Caco-2 (cell line): ENCODE data around the gene MAGIX. TPM values are rescaled to one million over a fixed set of nuclear protein-coding genes. Genes with fewer than 3 reads are reported as not detected.

Experiments used
- BruUV-seq: library from RNA; stranded (reverse); fragments of 400-500 nt; replicated peaks from 2 replicates; lab custom pipeline; 2021; lab: Mats Ljungman, UMichigan
- CTCF ChIA-PET: fragments of 300-600 bp; sonication (Branson Sonifier 250); formaldehyde crosslinking; loops from one replicate; lab custom pipeline; 2022; ENCODE audit warnings: antibody characterized with exemption; lab: Charles Lee
- POLR2A ChIA-PET: fragments of 300-600 bp; sonication (Branson Sonifier 250); formaldehyde crosslinking; loops from one replicate; lab custom pipeline; 2022; ENCODE audit warnings: antibody characterized with exemption; lab: Charles Lee
- DNase-seq, 2 experiments: peaks; one replicate each; pipeline versions ENCODE4 v3.0.0 to v3.0.0-alpha.2; 2020 to 2022
- H3K27me3 ChIP-seq: replicated peaks from 2 replicates; pipeline ENCODE4 v1.6.0; 2011; ENCODE audit warnings: low read length; ENCODE audit not compliant: control insufficient read depth, insufficient read depth
- H3K36me3 ChIP-seq: 2 replicates; pipeline ENCODE4 v1.5.1; 2011; ENCODE audit warnings: low read length; ENCODE audit not compliant: control insufficient read depth, insufficient read depth
- H3K4me1 ChIP-seq: fragments of 250-450 bp; sonication (Bioruptor Pico); 2 replicates; pipeline ENCODE4 v1.5.1; 2020; ENCODE audit warnings: mild to moderate bottlenecking
- H3K4me3 ChIP-seq: 2 replicates; pipeline ENCODE4 v1.5.1; 2011; ENCODE audit warnings: low read depth, mild to moderate bottlenecking, control low read depth, low read length
- H3K9me3 ChIP-seq: fragments of 250-450 bp; sonication (Bioruptor Pico); 2 replicates; pipeline ENCODE4 v1.5.1; 2020; ENCODE audit warnings: mild to moderate bottlenecking, moderate library complexity
- H3K27ac Mint-ChIP-seq: one replicate; pipeline ENCODE4 v1.8.0; 2022; ENCODE audit warnings: mixed read lengths; ENCODE audit not compliant: unreplicated experiment
- H3K27me3 Mint-ChIP-seq: one replicate; pipeline ENCODE4 v1.8.0; 2022; ENCODE audit warnings: mixed read lengths; ENCODE audit not compliant: insufficient read depth, unreplicated experiment
- H3K36me3 Mint-ChIP-seq: one replicate; pipeline ENCODE4 v1.8.0; 2022; ENCODE audit warnings: mild to moderate bottlenecking, mixed read lengths; ENCODE audit not compliant: insufficient read depth, unreplicated experiment
- H3K4me1 Mint-ChIP-seq: one replicate; pipeline ENCODE4 v1.8.0; 2022; ENCODE audit warnings: low read depth, mixed read lengths; ENCODE audit not compliant: unreplicated experiment
- H3K4me3 Mint-ChIP-seq: one replicate; pipeline ENCODE4 v1.8.0; 2022; ENCODE audit warnings: mild to moderate bottlenecking, moderate library complexity, mixed read lengths; ENCODE audit not compliant: unreplicated experiment
- H3K9me3 Mint-ChIP-seq: one replicate; pipeline ENCODE4 v1.8.0; 2022; ENCODE audit warnings: mixed read lengths; ENCODE audit not compliant: unreplicated experiment
- intact Hi-C: fragments of 100-400 bp; cut with micrococcal nuclease; formaldehyde crosslinking; loops from one replicate; pipeline ENCODE4 v1.10.0; 2022; ENCODE audit not compliant: unreplicated experiment
- total RNA-seq: library from RNA; stranded (reverse); gene quantifications from 2 replicates; pipeline ENCODE4 v1.2.3, GENCODE V29; 2022
- TF ChIP-seq, protein P1 (sequence below), 2 experiments: fragments of 200-600 bp in 1 of 2; IDR thresholded peaks; 1 replicate in 1 of 2; 2 replicates in 1 of 2; pipeline versions ENCODE4 v1.5.1 to v1.8.0; 2011 to 2022; ENCODE audit warnings: antibody characterized with exemption in 1 of 2, control low read depth in 1 of 2, inconsistent platforms in 1 of 2, low read depth in 1 of 2, low read length in 1 of 2, mild to moderate bottlenecking in 1 of 2, moderate library complexity in 1 of 2; ENCODE audit not compliant: insufficient read depth in 1 of 2, severe bottlenecking in 1 of 2, unreplicated experiment in 1 of 2

MAGIX gene
- total RNA-seq, 1 experiment from 2014 or later: 1.5 TPM

DNA sequence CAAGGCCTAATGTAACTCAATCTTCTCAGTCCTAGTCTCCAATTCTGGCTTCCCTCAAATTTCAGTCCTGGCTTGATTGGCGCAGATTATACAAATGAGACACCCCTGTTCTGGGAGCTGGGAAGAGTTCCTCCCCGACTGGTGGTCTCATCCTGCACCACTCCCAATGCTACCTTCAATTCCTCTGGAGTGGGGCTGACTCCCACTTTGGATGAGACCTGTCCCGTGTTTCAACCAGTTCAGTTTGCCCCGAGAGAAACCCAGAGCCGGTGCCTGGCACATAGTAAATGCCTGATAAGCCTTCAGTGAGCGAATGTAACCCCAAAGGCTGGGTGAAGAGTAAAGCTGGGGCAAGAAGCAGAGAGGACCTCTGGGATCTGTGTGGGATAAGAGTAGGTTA lies 41.5 kb downstream of the MAGIX start:
- Histone ChIP-seq H3K4me1 (peaks cover 13% of the 10 kb centered on the region; the same call in 1 of the 2 replicates), H3K36me3 (no peaks in the 10 kb centered on the region), H3K4me3 (no peak overlapping the region), H3K27me3 (no peaks in the 10 kb centered on the region), H3K9me3 (no peaks in the 10 kb centered on the region)
- POLR2A ChIA-PET: no interaction called here
- TF ChIP-seq, protein P1, sequence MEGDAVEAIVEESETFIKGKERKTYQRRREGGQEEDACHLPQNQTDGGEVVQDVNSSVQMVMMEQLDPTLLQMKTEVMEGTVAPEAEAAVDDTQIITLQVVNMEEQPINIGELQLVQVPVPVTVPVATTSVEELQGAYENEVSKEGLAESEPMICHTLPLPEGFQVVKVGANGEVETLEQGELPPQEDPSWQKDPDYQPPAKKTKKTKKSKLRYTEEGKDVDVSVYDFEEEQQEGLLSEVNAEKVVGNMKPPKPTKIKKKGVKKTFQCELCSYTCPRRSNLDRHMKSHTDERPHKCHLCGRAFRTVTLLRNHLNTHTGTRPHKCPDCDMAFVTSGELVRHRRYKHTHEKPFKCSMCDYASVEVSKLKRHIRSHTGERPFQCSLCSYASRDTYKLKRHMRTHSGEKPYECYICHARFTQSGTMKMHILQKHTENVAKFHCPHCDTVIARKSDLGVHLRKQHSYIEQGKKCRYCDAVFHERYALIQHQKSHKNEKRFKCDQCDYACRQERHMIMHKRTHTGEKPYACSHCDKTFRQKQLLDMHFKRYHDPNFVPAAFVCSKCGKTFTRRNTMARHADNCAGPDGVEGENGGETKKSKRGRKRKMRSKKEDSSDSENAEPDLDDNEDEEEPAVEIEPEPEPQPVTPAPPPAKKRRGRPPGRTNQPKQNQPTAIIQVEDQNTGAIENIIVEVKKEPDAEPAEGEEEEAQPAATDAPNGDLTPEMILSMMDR (IDR thresholded peaks at IDR 0.05; ENCODE audit: insufficient read depth in 1 of 2, low read depth in 1 of 2, low read length in 1 of 2, severe bottlenecking in 1 of 2, unreplicated experiment in 1 of 2): no peak
- Mint-ChIP-seq H3K27ac (no peak overlapping the region), H3K9me3 (no peaks in the 10 kb centered on the region), H3K36me3 (peaks cover 7% of the 10 kb centered on the region), H3K27me3 (no peaks in the 10 kb centered on the region), H3K4me3 (no peak overlapping the region), H3K4me1 (no peaks in the 10 kb centered on the region)
- no peak for DNase-seq
- no TSS peak for BruUV-seq
- CTCF ChIA-PET: no interaction called here
- intact Hi-C loops: no loop called here

DNA sequence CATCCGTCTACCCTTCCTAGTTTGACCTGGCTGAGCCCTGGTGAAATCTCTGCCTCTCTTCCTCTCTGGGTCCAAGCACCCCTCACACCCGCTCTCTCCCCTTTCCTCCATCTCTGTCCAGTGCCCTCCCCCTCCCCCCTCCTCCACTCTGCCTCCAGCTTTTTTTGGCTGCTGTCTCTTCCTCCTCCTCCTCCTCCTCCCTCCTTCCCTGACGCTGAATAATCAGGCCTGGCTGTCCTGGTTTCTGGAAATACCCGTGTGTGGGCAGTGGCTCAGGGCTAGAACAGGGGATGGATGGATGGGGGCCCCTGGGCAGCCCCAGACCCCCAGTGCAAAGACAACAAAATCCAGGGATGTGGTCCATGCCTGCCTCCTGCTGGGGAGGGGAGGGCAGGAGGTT lies 42.2 kb downstream of the MAGIX start:
- TF ChIP-seq, protein P1 (IDR thresholded peaks at IDR 0.05; ENCODE audit: insufficient read depth in 1 of 2, low read depth in 1 of 2, low read length in 1 of 2, severe bottlenecking in 1 of 2, unreplicated experiment in 1 of 2): no peak

DNA sequence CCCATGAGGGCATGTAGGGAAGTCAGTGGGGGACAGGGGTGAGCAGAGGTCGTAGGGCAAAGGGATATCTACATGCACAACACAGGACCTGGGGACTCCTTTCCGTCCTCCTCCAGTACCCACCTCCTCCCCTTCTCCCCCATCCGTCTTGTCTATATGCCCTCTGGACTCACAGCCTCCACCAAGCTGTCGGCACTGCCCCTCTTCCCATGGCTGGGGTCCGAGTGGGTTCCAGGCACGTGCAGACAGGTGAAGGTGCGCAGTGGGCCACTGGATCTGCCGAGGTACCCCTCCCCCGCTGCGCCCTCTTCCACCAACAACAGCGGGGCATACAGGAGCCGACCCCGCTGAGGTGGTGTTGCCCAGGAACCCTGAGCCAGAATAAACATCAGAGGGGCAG lies 42.9 kb downstream of the MAGIX start:
- no peak overlapping the region for H3K4me3 ChIP-seq
- H3K4me1 Mint-ChIP-seq: no peaks in the 10 kb centered on the region
- H3K36me3 ChIP-seq: no peaks in the 10 kb centered on the region
- H3K9me3 Mint-ChIP-seq: no peaks in the 10 kb centered on the region
- H3K36me3 Mint-ChIP-seq: peaks cover 7% of the 10 kb centered on the region
- TF ChIP-seq, protein P1 (IDR thresholded peaks at IDR 0.05; ENCODE audit: insufficient read depth in 1 of 2, low read depth in 1 of 2, low read length in 1 of 2, severe bottlenecking in 1 of 2, unreplicated experiment in 1 of 2): no peak
- no peaks in the 10 kb centered on the region for H3K27me3 ChIP-seq
- BruUV-seq: no TSS peak
- H3K9me3 ChIP-seq: no peaks in the 10 kb centered on the region
- H3K4me1 ChIP-seq: peaks cover 11% of the 10 kb centered on the region; the same call in 1 of the 2 replicates
- H3K27me3 Mint-ChIP-seq: no peaks in the 10 kb centered on the region
- ChIA-PET POLR2A (no interaction called here), CTCF (no interaction called here)
- DNase-seq: no peak
- H3K27ac Mint-ChIP-seq: no peak overlapping the region
- intact Hi-C loops: no loop called here
- H3K4me3 Mint-ChIP-seq: no peak overlapping the region

More for the DNA sequence above, 42.2 kb downstream of the MAGIX start:
- no peak overlapping the region for H3K4me3 ChIP-seq
- no peak overlapping the region for H3K4me3 Mint-ChIP-seq
- no peaks in the 10 kb centered on the region for H3K27me3 Mint-ChIP-seq
- H3K27me3 ChIP-seq: no peaks in the 10 kb centered on the region
- DNase-seq: no peak
- no peaks in the 10 kb centered on the region for H3K9me3 ChIP-seq
- no peaks in the 10 kb centered on the region for H3K4me1 Mint-ChIP-seq
- H3K4me1 ChIP-seq: peaks cover 13% of the 10 kb centered on the region; the same call in 1 of the 2 replicates
- intact Hi-C loops: no loop called here
- H3K27ac Mint-ChIP-seq: no peak overlapping the region
- BruUV-seq: no TSS peak
- peaks cover 7% of the 10 kb centered on the region for H3K36me3 Mint-ChIP-seq
- ChIA-PET CTCF (no interaction called here), POLR2A (no interaction called here)
- no peaks in the 10 kb centered on the region for H3K9me3 Mint-ChIP-seq
- H3K36me3 ChIP-seq: no peaks in the 10 kb centered on the region
